GM23248 (cell line): ENCODE measurements around the gene FAT1.

Experiments used
- EZH2 ChIP-seq: fragments of 200-600 bp; sonication (generic); IDR thresholded peaks from 2 replicates; pipeline ENCODE4 v1.6.1; 2018; ENCODE audit warnings: antibody characterized with exemption, mild to moderate bottlenecking; ENCODE audit not compliant: insufficient read depth, poor library complexity, severe bottlenecking
- EZH2phosphoT487 ChIP-seq: fragments of 200-600 bp; sonication (generic); IDR thresholded peaks from 2 replicates; pipeline ENCODE4 v1.6.1; 2018; ENCODE audit warnings: antibody characterized with exemption, moderate library complexity, mild to moderate bottlenecking, low read depth; ENCODE audit not compliant: insufficient read depth

- TF ChIP-seq EZH2 (no peak), EZH2phosphoT487 (no peak)
Measured at GRCh38 chr4:186537843-186538521, 185.7 kb downstream of the FAT1 start.
